H1 (cell line): ENCODE data around the gene IRF7. TPM values are rescaled to one million over a fixed set of nuclear protein-coding genes. Genes with fewer than 3 reads are reported as not detected.

Experiments used
- CBX5 ChIP-seq: fragments of 300-800, 300-1000 bp; sonication (generic); IDR thresholded peaks from 2 replicates; pipeline ENCODE4 v1.7.1; 2016; ENCODE audit warnings: antibody characterized with exemption, low read length, low read depth
- EP300 ChIP-seq, 2 experiments: IDR thresholded peaks; 1 replicate in 1 of 2; 2 replicates in 1 of 2; pipeline ENCODE4 v1.6.1; 2011 to 2012; ENCODE audit warnings: low read depth in 2 of 2, low read length in 2 of 2, mild to moderate bottlenecking in 2 of 2, borderline replicate concordance in 1 of 2, inconsistent platforms in 1 of 2, moderate library complexity in 1 of 2
- GABPA ChIP-seq: IDR thresholded peaks from 2 replicates; pipeline ENCODE4 v1.6.1; 2011; ENCODE audit warnings: mild to moderate bottlenecking, low read length, moderate library complexity, borderline replicate concordance; ENCODE audit not compliant: insufficient read depth
- HDAC2 ChIP-seq, 2 experiments: fragments of 300-600 bp in 1 of 2; sonication (generic) in 1 of 2; IDR thresholded peaks; 2 replicates each; pipeline ENCODE4 v1.6.1; 2011 to 2012; ENCODE audit warnings: low read depth in 2 of 2, low read length in 2 of 2, mild to moderate bottlenecking in 2 of 2, moderate library complexity in 2 of 2, borderline replicate concordance in 1 of 2, inconsistent platforms in 1 of 2
- JUN ChIP-seq: IDR thresholded peaks from 2 replicates; pipeline ENCODE4 v1.6.1; 2011; ENCODE audit warnings: low read depth, mild to moderate bottlenecking, improper control_type of control experiment, low read length
- NANOG ChIP-seq: IDR thresholded peaks from 2 replicates; pipeline ENCODE4 v1.6.1; 2011; ENCODE audit warnings: low read length, low read depth, mild to moderate bottlenecking, inconsistent platforms; ENCODE audit not compliant: insufficient read depth, poor library complexity, severe bottlenecking
- POLR2A ChIP-seq, 2 experiments: IDR thresholded peaks; 1 replicate in 1 of 2; 2 replicates in 1 of 2; pipeline ENCODE4 v1.6.1; 2011; ENCODE audit warnings: low read depth in 2 of 2, low read length in 2 of 2, mild to moderate bottlenecking in 2 of 2; ENCODE audit errors: control extremely low read depth in 1 of 2
- SIX5 ChIP-seq: IDR thresholded peaks from 2 replicates; pipeline ENCODE4 v1.6.1; 2011; ENCODE audit warnings: mild to moderate bottlenecking, low read depth, low read length
- polyA plus RNA-seq, 7 experiments: library from polyadenylated mRNA; depleted of rRNA in 3 of 7; stranded (reverse) in 5 of 7; unstranded in 2 of 7; fragments of >200 nt in 5 of 7; fragments of 200-250 nt in 2 of 7; gene quantifications; 1 replicate in 5 of 7; 2 replicates in 1 of 7; 4 replicates in 1 of 7; pipeline versions ENCODE4 v1.2.1 to v1.2.3, GENCODE V29; 2011 to 2013; ENCODE audit warnings: missing spikeins in 2 of 7, mixed read lengths in 2 of 7
- total RNA-seq: library from RNA; stranded (reverse); fragmentation: NEBNext Ultra II Directional; extraction: Animal tissue kit (Norgen Biotek cat#: 25700); gene quantifications from 2 replicates; pipeline ENCODE4 v1.2.1, GENCODE V29; 2021

IRF7 gene
- total and polyA plus RNA-seq, 2 of the 8 experiments (the other 6 are each of a cell fraction or from before 2014, with no cell fraction given), result 9.1 to 9.6 TPM

GRCh38 chr11:637333-637592 lies 21.5 kb upstream of the IRF7 start (continued):
- TF ChIP-seq POLR2A (IDR thresholded peaks at IDR 0.05; ENCODE audit: control extremely low read depth in 1 of 2, low read depth in 2 of 2, low read length in 2 of 2) (no peak), SIX5 (no peak), CBX5 (no peak), JUN (no peak), GABPA (no peak), HDAC2 (IDR thresholded peaks at IDR 0.05; ENCODE audit: borderline replicate concordance in 1 of 2, low read depth in 2 of 2, low read length in 2 of 2) (no peak), NANOG (no peak), EP300 (IDR thresholded peaks at IDR 0.05; ENCODE audit: borderline replicate concordance in 1 of 2, low read depth in 2 of 2, low read length in 2 of 2) (no peak)
